Duodenal mucosa (tissue), 2 donors: ENCODE results near the gene TTC3.

Source experiments
- H3K27ac ChIP-seq: one replicate; pipeline ENCODE4 v1.7.0; 2013; ENCODE audit warnings: low read depth, low read length
- H3K27me3 ChIP-seq, 2 donors: one replicate each; pipeline ENCODE4 v1.7.0; 2013; ENCODE audit warnings: low read length in 2 of 2, control low read depth in 1 of 2; ENCODE audit not compliant: insufficient read depth in 2 of 2, control insufficient read depth in 1 of 2
- H3K36me3 ChIP-seq, 2 donors: one replicate each; pipeline ENCODE4 v1.7.0; 2013; ENCODE audit warnings: low read length in 2 of 2, control low read depth in 1 of 2; ENCODE audit not compliant: insufficient read depth in 2 of 2, control insufficient read depth in 1 of 2
- H3K4me1 ChIP-seq, 2 donors: one replicate each; pipeline ENCODE4 v1.7.0; 2013; ENCODE audit warnings: low read length in 2 of 2, control low read depth in 1 of 2; ENCODE audit not compliant: insufficient read depth in 2 of 2, control insufficient read depth in 1 of 2
- H3K4me3 ChIP-seq, 2 donors: one replicate each; pipeline ENCODE4 v1.7.0; 2013; ENCODE audit warnings: low read length in 2 of 2, low read depth in 1 of 2
- H3K9ac ChIP-seq, 2 donors: one replicate each; pipeline ENCODE4 v1.7.0; 2013; ENCODE audit warnings: low read length in 2 of 2, low read depth in 1 of 2
- H3K9me3 ChIP-seq, 2 donors: one replicate each; pipeline ENCODE4 v1.7.0; 2013; ENCODE audit warnings: low read length in 2 of 2, control low read depth in 1 of 2; ENCODE audit not compliant: control insufficient read depth in 1 of 2

The TTC3 gene

DNA sequence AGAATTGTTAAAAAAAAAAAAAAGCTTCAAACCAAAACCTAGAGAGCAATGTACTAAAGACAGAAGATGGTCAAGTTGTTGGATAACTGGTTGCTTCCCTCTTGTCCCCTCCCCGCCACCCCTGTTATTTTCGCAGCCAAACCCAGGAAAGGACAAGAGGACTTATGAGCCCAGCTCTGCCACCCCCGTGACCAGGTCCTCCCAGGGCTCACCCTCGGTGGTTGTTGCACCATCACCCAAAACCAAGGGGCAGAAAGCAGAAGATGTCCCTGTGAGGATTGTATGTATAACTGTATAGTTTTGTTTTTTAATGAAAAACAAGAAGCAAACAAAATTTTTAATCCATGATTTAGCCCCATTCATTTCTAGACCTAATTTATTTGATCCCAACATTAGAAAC lies 124.7 kb downstream of the TTC3 start:
- no peak overlapping the region for H3K9ac ChIP-seq
- H3K27ac ChIP-seq = no peak overlapping the region
- H3K9me3 ChIP-seq = no peaks in the 10 kb centered on the region
- peaks cover 12 to 30% of the 10 kb centered on the region in 2 donors for H3K4me1 ChIP-seq
- no peaks in the 10 kb centered on the region for H3K27me3 ChIP-seq
- H3K4me3 ChIP-seq = no peak overlapping the region
- H3K36me3 ChIP-seq = peaks cover 9 to 51% of the 10 kb centered on the region in 2 donors

DNA sequence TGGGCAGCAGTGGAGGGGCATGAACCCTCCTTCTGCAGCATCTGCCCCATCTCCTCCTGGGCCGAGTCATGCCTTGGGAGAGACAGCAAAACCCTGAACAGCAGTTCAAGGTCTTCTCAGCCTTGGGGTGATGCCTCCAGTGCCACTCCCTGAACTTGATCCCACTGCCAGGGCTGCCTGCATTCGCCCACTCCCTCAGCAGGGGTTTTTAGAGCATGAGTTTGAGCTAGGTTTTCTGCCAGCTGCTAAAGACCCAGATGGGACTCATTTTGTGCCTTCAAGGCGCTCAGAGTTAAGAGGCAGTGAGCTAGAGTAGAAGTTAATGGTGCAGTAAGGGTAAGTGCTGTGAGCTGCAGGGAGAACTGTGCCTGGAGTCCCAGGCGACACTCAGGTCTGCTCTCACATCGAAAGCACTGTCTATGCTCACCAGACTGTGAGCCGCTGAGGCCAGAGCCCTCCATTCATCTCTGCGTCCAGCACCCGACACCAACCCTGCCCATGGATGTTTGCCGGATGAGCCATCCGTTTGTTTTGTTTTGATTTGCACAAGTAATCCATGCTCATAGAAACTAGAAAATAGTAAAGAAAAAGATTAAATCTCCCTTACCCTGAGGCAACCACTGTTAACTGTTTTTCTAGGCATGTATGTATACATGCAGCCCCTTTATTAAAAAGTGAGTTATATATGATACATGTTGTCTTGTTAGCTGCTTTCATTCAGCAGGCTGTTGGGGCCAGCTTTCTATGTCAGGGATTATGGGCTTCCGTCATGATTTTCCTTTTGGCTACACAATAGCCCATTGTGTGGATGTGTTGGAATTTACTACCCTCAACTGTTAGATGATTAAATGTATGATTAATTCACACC lies 126.2 kb downstream of the TTC3 start:
- no peak overlapping the region for H3K4me3 ChIP-seq
- no peak overlapping the region for H3K9ac ChIP-seq
- H3K27ac ChIP-seq = no peak overlapping the region
- H3K4me1 ChIP-seq = peaks cover 7 to 26% of the 10 kb centered on the region in 2 donors
- H3K36me3 ChIP-seq = peaks cover 9 to 58% of the 10 kb centered on the region in 2 donors
- no peaks in the 10 kb centered on the region for H3K27me3 ChIP-seq
- H3K9me3 ChIP-seq = no peaks in the 10 kb centered on the region

DNA sequence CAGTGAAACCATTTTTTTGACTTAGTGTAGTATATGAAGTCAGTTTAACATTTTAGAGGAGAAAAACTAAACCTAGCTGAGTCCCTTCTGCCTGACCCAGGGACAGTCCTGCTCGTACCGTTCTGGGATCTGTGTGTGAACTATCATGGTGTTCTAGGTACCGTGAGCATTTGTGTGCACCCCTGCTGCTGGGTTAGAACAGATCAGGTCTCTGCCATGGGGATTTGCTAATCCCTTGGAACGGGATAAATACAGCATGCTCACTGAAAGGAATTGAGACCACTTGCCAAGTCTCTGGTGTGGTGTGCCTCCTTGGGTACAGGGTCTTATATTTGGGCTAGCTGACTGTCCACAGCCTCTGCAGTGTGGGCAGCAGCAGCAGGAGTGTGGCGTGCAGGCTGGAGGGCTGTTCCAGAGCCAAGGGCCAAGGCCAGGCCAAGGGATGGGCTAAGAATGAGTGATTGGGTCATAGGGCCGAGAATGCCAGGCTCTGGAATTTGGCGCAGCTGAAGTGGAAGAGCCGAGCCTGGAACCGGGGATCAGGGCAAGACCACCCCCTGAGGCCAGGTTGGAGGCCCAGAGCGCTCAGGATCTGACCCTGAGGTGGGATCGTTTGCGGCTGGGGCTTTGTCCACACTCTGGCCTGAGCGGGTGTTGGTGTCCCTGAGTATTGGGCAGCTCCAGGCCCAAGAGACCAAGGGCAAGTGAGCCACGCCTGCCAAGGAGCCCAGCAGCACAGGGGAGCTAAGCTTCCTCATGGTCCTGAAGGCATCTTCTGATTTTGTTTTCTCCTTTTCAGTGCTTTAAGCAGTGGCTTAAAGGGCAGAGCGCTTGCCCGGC lies 127.8 kb downstream of the TTC3 start:
- Histone ChIP-seq H3K36me3 (peaks cover 9 to 47% of the 10 kb centered on the region in 2 donors), H3K4me3 (no peak overlapping the region), H3K4me1 (peaks cover 5 to 20% of the 10 kb centered on the region in 2 donors), H3K27me3 (no peaks in the 10 kb centered on the region), H3K9ac (no peak overlapping the region), H3K9me3 (no peaks in the 10 kb centered on the region), H3K27ac (no peak overlapping the region)

DNA sequence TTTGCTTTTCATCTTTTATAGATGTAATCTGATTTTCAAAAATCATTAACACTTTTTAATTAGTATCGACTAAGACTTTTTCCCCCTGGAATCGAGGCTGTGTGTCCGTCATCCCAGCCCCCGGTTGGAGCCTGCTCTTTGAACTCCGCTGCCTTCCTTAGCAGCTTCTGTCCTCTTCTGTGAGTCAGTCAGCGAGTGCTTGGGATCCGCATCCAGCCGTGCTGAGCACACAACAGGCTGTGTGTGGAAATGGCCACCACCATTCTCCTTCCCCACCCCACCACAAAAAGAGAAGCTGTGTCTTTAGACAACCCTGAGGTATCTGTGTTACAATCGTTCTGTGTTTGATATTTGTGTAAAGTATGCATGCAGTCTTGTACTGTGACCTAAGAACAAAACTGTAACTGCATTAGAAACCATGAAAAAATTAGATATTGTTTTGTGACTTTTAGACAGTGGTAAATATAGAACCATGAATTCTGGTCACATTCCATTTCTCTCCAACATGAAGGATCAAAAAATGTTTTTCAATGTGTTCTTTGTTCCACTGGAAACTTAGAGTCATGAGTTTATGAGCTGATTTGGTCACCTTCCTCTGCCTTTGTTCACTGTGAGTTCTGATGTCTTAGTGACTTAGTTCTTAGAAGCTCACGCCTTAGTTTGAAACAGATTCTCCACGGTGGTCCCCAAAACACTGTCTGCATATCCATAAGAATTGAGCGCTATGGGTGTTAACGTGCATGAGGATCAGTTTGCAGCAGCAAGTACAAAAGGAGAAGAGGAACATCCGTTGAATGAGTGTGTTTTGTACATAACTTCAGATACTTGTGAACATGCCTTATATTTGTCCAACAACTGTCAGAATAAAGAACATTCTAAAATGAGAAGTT lies 129.4 kb downstream of the TTC3 start:
- Histone ChIP-seq H3K9ac (no peak overlapping the region), H3K27me3 (no peaks in the 10 kb centered on the region), H3K4me3 (no peak overlapping the region), H3K27ac (no peak overlapping the region), H3K36me3 (peaks cover 9 to 46% of the 10 kb centered on the region in 2 donors), H3K4me1 (peaks cover 13 to 18% of the 10 kb centered on the region in 2 donors), H3K9me3 (no peaks in the 10 kb centered on the region)

DNA sequence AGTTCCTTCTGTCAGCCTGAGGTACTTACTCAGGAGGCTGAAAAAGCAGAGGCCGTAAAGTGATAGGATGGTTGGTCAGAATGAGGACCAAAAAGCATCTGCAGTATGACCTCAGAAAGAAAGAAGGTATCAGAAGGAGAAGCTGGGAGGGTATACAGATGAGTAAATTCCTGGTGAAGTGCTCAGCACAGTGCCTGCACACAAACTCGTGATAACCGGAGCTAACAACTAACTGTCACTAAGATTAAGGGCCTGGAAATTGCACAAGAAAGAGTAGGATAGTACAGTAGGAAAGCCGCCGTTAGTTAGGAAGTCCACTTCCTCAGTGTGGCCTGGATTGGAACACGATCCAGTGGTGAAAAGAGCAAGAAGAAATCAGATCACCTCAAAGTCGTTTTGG lies 131.5 kb downstream of the TTC3 start:
- H3K9ac ChIP-seq = no peak overlapping the region
- H3K4me1 ChIP-seq = peaks cover 18 to 19% of the 10 kb centered on the region in 2 donors
- H3K9me3 ChIP-seq = no peaks in the 10 kb centered on the region
- H3K4me3 ChIP-seq = no peak overlapping the region
- no peak overlapping the region for H3K27ac ChIP-seq
- no peaks in the 10 kb centered on the region for H3K27me3 ChIP-seq
- peaks cover 3 to 34% of the 10 kb centered on the region in 2 donors for H3K36me3 ChIP-seq

DNA sequence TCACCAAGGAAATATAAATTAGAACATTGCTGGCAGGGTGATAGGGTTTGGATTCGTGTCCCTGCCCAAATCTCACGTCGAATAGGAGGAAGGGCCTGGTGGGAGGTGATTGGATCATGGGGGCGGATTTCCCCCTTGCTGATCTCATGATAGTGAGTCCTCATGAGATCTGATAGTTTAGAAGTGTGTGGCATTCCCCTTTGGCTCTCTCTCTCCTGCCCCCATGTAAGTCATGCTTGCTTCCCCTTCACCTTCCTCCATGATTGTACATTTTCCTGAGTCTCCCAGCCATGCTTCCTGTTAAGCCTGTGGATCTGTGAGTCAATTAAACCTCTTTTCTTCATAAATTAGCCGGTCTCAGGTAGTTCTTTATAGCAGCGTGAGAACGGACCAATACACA lies 133.4 kb downstream of the TTC3 start:
- Histone ChIP-seq H3K9ac (no peak overlapping the region), H3K27ac (no peak overlapping the region), H3K9me3 (no peaks in the 10 kb centered on the region)

DNA sequence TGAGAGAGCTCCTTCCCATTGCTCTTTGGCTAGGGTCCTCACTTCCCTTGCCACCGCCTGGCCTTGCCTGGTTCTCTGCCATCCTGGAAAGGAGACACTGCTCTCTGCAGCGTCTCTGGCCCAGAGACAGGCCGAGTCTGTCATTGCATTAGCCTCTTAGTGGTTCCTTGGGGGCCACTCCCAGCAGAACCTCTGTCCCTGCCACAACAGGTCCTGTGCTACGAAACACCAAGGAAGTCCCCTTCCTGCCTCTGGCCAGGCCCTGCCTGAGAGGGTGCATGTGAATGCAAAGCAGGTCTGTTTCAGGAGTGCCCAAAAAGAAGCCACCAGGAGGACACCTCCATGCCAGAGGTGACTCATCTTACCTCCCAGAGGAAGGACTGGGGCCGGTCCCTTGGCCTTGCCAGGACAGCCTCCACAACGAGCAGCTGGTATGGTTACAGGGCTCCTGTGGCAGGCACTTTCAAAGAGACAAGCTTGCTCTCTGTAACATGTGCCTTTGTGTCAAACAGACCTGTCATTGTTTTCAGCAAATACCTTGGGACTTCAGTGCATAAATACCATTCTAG lies 134.5 kb downstream of the TTC3 start:
- H3K9ac ChIP-seq = peak overlapping the region in 1 of 2 donors; percentile 5
- H3K9me3 ChIP-seq = no peaks in the 10 kb centered on the region
- peak overlapping the region; percentile 45 to 66 for H3K4me3 ChIP-seq
- peaks cover 0 to 9% of the 10 kb centered on the region in 2 donors for H3K36me3 ChIP-seq
- H3K27me3 ChIP-seq = no peaks in the 10 kb centered on the region
- no peak overlapping the region for H3K27ac ChIP-seq
- peaks cover 18% of the 10 kb centered on the region in 2 donors for H3K4me1 ChIP-seq

More for the DNA sequence above, 133.4 kb downstream of the TTC3 start:
- Histone ChIP-seq H3K4me3 (no peak overlapping the region), H3K27me3 (no peaks in the 10 kb centered on the region), H3K4me1 (peaks cover 18% of the 10 kb centered on the region in 2 donors), H3K36me3 (peaks cover 3 to 18% of the 10 kb centered on the region in 2 donors)

DNA sequence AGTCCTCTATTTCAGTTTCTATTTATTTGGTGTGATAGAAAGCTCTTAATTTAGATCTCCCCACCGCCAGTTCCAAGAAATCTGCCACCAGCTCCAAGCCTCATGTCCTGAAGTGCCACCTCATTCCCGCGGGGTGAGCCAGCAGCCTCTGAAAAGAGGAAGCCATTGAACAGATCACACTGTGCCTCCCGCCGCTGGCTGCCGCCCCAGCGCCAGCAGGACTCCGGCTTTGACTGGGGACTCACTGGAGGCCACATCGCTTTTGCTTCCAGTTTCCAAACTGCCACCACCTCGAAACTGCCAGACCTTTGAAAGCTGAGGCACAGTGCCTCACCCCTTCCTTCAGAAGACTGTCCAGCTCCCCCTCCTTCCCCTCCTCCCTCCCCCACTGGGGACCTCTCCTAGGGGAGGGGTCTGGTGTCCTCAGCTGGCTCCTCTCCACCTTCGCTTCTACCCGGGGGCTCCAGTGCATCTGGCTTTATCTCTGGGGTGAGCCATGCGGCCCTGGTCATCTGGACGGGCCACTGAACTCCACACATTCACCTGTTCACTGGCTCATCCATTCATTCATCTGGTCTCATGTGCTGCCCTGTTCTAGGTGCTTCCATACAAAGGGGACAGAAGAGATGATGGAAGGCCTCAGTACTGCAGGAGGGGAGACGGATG lies 135.1 kb downstream of the TTC3 start:
- Histone ChIP-seq H3K4me1 (peaks cover 18% of the 10 kb centered on the region in 2 donors), H3K27ac (no peak overlapping the region), H3K4me3 (peak overlapping the region; percentile 45 to 66)

DNA sequence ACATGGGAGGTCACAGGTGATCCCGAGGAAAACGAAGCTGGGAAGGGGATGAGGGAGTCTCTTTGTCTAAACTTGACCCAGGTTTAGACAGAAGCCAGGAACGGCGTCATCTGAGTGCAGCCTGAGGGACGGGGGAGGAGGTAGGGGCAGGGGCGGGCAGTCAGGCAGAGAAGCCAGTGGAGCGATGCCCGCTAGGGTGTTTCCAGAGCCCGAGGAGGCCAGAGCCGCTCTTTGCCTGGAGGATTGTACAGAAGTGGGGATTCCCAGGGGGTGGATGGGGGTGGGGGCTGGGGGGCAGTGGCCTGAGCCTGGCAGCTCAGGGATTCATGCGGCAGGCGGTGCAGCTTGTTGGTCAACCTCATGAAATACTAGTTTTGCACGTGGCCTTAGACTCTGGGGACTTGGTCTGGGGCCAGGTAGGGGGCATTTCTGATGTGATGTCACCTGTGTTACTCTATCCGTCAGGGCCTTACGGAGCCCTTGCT lies 135.7 kb downstream of the TTC3 start:
- Histone ChIP-seq H3K27me3 (no peaks in the 10 kb centered on the region), H3K4me3 (peak overlapping the region in 1 of 2 donors; percentile 66), H3K9ac (no peak overlapping the region), H3K9me3 (no peaks in the 10 kb centered on the region), H3K4me1 (peaks cover 18% of the 10 kb centered on the region in 2 donors), H3K36me3 (no peaks in the 10 kb centered on the region), H3K27ac (no peak overlapping the region)

More for the DNA sequence above, 135.1 kb downstream of the TTC3 start:
- H3K9ac ChIP-seq = peak overlapping the region in 1 of 2 donors; percentile 5
- no peaks in the 10 kb centered on the region for H3K9me3 ChIP-seq
- H3K27me3 ChIP-seq = no peaks in the 10 kb centered on the region
- peaks cover 0 to 3% of the 10 kb centered on the region in 2 donors for H3K36me3 ChIP-seq
